Tibial nerve (tissue), 3 donors: ENCODE data around the gene MRAP.

Source experiments
- POLR2A ChIP-seq, 2 donors: fragments of 450-650 bp; IDR thresholded peaks; one replicate each; pipeline ENCODE4 v1.6.1; 2017; ENCODE audit warnings: antibody characterized with exemption in 2 of 2, mild to moderate bottlenecking in 2 of 2, moderate library complexity in 2 of 2
- TF ChIP-seq, protein P1 (sequence below), 5 experiments: fragments of 200-600 bp in 3 of 5; fragments of 450-650 bp in 2 of 5; sonication (generic) in 3 of 5; IDR thresholded peaks; one replicate each; pipeline ENCODE4 v1.5.1; 2016 to 2019; ENCODE audit warnings: antibody characterized with exemption in 5 of 5, mild to moderate bottlenecking in 3 of 5, moderate library complexity in 2 of 5

DNA sequence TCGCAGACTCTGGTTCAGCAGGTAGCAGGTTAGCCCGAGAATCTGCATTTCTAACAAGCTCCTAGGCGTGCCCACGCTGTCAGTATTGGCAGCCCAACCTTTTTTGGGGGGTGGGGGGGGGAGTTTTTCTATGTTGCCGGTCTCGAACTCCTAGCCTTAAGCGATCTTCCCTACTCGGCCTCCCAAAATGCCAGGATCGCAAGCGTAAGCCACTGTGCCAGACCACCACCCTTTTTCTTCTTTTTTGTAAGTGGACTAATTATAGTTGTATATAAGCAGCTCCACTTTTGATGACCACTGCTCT, 19.3 kb upstream of the MRAP start:
- TF ChIP-seq, protein P1, sequence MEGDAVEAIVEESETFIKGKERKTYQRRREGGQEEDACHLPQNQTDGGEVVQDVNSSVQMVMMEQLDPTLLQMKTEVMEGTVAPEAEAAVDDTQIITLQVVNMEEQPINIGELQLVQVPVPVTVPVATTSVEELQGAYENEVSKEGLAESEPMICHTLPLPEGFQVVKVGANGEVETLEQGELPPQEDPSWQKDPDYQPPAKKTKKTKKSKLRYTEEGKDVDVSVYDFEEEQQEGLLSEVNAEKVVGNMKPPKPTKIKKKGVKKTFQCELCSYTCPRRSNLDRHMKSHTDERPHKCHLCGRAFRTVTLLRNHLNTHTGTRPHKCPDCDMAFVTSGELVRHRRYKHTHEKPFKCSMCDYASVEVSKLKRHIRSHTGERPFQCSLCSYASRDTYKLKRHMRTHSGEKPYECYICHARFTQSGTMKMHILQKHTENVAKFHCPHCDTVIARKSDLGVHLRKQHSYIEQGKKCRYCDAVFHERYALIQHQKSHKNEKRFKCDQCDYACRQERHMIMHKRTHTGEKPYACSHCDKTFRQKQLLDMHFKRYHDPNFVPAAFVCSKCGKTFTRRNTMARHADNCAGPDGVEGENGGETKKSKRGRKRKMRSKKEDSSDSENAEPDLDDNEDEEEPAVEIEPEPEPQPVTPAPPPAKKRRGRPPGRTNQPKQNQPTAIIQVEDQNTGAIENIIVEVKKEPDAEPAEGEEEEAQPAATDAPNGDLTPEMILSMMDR (IDR thresholded peaks at IDR 0.05): no peak
- TF ChIP-seq POLR2A (IDR thresholded peaks at IDR 0.05): no peak
